HL-60 (cell line): ENCODE results near the gene SEPTIN11.
"Not testable (repeated sequence)": the region's sequence is repeated elsewhere in the genome, so short reads cannot be mapped to it uniquely, and the experiment has no call there.

Experiments used
- DNase-seq, 2 experiments: peaks; one replicate each; pipeline ENCODE4 v3.0.0-alpha.2; 2010 to 2020; ENCODE audit warnings: low read depth in 1 of 2, low spot score in 1 of 2
- H3K27ac ChIP-seq: fragments of 250-450 bp; sonication (Bioruptor Pico); replicated peaks from 2 replicates; pipeline ENCODE4 v1.5.1; 2020; ENCODE audit warnings: mild to moderate bottlenecking, moderate library complexity
- H3K27me3 ChIP-seq: fragments of 250-450 bp; sonication (Bioruptor Pico); 2 replicates; pipeline ENCODE4 v1.5.1; 2021; ENCODE audit warnings: mild to moderate bottlenecking, moderate library complexity; ENCODE audit not compliant: insufficient read depth, poor library complexity, severe bottlenecking
- H3K4me3 ChIP-seq: replicated peaks from 2 replicates; pipeline ENCODE4 v1.5.1; 2011; ENCODE audit warnings: mild to moderate bottlenecking, control low read depth, low read length; ENCODE audit not compliant: insufficient read depth
- GABPA ChIP-seq: IDR thresholded peaks from 2 replicates; pipeline ENCODE4 v1.6.1; 2012; ENCODE audit warnings: low read depth
- POLR2AphosphoS5 ChIP-seq: IDR thresholded peaks from 2 replicates; pipeline ENCODE4 v1.6.1; 2012; ENCODE audit warnings: low read depth
- REST ChIP-seq: IDR thresholded peaks from 2 replicates; pipeline ENCODE4 v1.6.1; 2012; ENCODE audit warnings: low read depth; ENCODE audit not compliant: insufficient replicate concordance
- SPI1 ChIP-seq: IDR thresholded peaks from 2 replicates; pipeline ENCODE4 v1.6.1; 2012; ENCODE audit warnings: low read depth, mild to moderate bottlenecking, borderline replicate concordance
- TF ChIP-seq, protein P1 (sequence below): IDR thresholded peaks from one replicate; pipeline ENCODE4 v1.5.1; 2011; ENCODE audit warnings: low read length, control low read depth, inconsistent platforms; ENCODE audit not compliant: insufficient read depth

SEPTIN11 gene

DNA sequence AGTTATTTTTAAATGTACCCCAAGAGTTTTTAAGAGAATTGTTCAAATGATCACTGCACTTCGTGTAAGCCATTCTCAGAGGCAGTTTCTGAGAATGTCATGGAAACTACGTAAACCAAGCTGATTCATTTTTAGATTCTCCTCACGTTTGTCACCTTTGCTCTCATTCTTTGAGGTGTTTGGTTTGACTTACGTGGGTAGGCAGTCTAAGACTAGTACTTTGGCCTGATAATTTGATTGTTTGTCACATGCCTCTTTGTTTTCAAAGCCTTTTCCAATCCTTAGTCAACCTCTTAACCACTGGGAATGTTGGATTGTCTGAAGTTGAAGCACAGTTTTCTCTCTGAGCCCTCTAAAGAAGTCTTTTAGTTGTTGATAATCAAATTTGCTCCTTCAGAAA, 10.5 kb downstream of the SEPTIN11 start:
- DNase-seq: no peak
- H3K4me3 ChIP-seq: no peak overlapping the region
- no peak for TF ChIP-seq POLR2AphosphoS5
- no peak for TF ChIP-seq SPI1
- no peak for TF ChIP-seq GABPA
- TF ChIP-seq, protein P1, sequence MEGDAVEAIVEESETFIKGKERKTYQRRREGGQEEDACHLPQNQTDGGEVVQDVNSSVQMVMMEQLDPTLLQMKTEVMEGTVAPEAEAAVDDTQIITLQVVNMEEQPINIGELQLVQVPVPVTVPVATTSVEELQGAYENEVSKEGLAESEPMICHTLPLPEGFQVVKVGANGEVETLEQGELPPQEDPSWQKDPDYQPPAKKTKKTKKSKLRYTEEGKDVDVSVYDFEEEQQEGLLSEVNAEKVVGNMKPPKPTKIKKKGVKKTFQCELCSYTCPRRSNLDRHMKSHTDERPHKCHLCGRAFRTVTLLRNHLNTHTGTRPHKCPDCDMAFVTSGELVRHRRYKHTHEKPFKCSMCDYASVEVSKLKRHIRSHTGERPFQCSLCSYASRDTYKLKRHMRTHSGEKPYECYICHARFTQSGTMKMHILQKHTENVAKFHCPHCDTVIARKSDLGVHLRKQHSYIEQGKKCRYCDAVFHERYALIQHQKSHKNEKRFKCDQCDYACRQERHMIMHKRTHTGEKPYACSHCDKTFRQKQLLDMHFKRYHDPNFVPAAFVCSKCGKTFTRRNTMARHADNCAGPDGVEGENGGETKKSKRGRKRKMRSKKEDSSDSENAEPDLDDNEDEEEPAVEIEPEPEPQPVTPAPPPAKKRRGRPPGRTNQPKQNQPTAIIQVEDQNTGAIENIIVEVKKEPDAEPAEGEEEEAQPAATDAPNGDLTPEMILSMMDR: no peak
- no peak for TF ChIP-seq REST
- no peaks in the 10 kb centered on the region for H3K27me3 ChIP-seq
- no peak overlapping the region for H3K27ac ChIP-seq

DNA sequence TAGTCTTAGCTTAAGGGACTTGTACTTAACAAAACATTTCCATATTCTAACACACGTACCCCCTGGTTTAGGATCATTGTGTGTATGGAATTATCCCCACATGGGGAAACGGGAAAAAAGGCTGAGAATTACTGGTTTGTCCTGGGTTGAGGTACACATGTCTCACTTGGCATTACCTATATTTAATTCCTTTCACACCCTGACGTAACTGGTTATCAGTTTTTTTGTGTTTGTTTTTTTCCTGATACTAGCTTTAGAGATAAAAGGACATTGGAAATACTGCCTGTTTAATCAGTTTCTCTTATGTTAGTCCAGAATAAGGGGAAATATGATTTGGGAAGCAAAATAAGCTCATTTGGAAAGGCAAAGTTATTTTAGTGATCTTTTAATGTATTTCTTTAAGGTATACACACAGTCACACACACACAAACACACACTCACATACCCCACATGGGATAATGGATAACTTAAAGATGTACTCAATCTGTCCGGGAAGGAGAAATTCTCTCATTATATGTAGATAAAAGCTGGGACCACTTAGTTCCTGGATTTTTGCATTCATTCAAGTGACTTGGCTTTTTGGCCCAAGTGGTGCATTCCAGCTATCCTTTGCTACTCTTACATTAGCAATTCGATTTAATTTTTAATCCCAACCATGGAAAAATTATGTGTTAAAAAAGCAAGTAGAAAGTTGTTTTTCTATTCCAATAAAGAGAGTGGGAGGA, 13.0 kb downstream of the SEPTIN11 start:
- Histone ChIP-seq H3K27me3 (no peaks in the 10 kb centered on the region), H3K27ac (no peak overlapping the region), H3K4me3 (no peak overlapping the region)
- TF ChIP-seq GABPA (no peak), SPI1 (no peak), REST (no peak), POLR2AphosphoS5 (no peak)
- TF ChIP-seq, protein P1: no peak
- DNase-seq: no peak

GRCh38 chr4:76963131-76963750, 13.7 kb downstream of the SEPTIN11 start:
- no peaks in the 10 kb centered on the region for H3K27me3 ChIP-seq
- TF ChIP-seq SPI1 (no peak), REST (no peak), POLR2AphosphoS5 (no peak), GABPA (no peak)
- TF ChIP-seq, protein P1: no peak
- no peak for DNase-seq
- H3K4me3 ChIP-seq: no peak overlapping the region
- no peak overlapping the region for H3K27ac ChIP-seq

DNA sequence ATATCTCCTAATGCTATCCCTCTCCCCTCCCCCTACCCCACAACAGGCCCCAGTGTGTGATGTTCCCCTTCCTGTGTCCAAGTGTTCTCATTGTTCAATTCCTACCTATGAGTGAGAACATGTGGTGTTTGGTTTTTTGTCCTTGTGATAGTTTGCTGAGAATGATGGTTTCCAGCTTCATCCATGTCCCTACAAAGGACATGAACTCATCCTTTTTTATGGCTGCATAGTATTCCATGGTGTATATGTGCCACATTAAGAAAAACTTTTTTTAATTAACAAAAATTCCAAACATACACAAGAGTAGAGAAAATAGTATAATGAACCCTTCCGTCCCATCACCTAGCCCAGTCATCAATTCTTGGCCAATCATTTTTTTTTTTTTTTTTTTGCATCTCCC, 14.4 kb downstream of the SEPTIN11 start:
- not testable (repeated sequence) for DNase-seq, H3K27ac ChIP-seq, H3K4me3 ChIP-seq, H3K27me3 ChIP-seq
